HEK293 (cell line): ENCODE measurements around the gene GANAB.

Experiments used
- CTCF ChIA-PET: fragments of 350-600 bp; formaldehyde crosslinking; extraction: SDS; loops from one replicate; lab custom pipeline; 2021; ENCODE audit warnings: antibody characterized with exemption; lab: Yijun Ruan, JAX
- POLR2A ChIA-PET: fragments of 300-600 bp; formaldehyde crosslinking; extraction: SDS; loops from one replicate; lab custom pipeline; 2020; ENCODE audit warnings: antibody characterized with exemption, inconsistent platforms; lab: Yijun Ruan, JAX
- H3K27ac ChIP-seq: fragments of 200-500 bp; sonication (Bioruptor generic); 2 replicates; pipeline ENCODE4 v1.5.1; 2014; ENCODE audit warnings: low read depth, low read length, control low read depth, inconsistent platforms; ENCODE audit errors: extremely low read depth
- H3K36me3 ChIP-seq, 2 experiments: fragments of 200-500 bp in 1 of 2; sonication (Bioruptor generic) in 1 of 2; 1 replicate in 1 of 2; 2 replicates in 1 of 2; pipeline ENCODE4 v1.5.1; 2014 to 2017; ENCODE audit warnings: inconsistent platforms in 2 of 2, low read length in 2 of 2; ENCODE audit not compliant: control insufficient read depth in 2 of 2, insufficient read depth in 1 of 2
- H3K4me1 ChIP-seq: fragments of 200-500 bp; sonication (Bioruptor generic); 2 replicates; pipeline ENCODE4 v1.5.1; 2014; ENCODE audit warnings: mild to moderate bottlenecking, low read length, inconsistent platforms; ENCODE audit not compliant: control insufficient read depth, insufficient read depth
- H3K4me3 ChIP-seq: 2 replicates; pipeline ENCODE4 v1.5.1; 2011; ENCODE audit warnings: low read depth, mild to moderate bottlenecking, control low read depth, low read length, moderate library complexity
- H3K9me3 ChIP-seq: fragments of 200-500 bp; sonication (Bioruptor generic); 2 replicates; pipeline ENCODE4 v1.5.1; 2014; ENCODE audit warnings: low read depth, low read length, inconsistent platforms; ENCODE audit not compliant: control insufficient read depth, insufficient read depth
- EGR2 ChIP-seq: fragments of 450-650 bp; formaldehyde crosslinking; IDR thresholded peaks from 2 replicates; pipeline ENCODE4 v1.5.1; 2016; ENCODE audit warnings: low read depth, missing biosample characterization, missing genetic modification characterization
- GLI2 ChIP-seq: fragments of 450-650 bp; formaldehyde crosslinking; IDR thresholded peaks from 2 replicates; pipeline ENCODE4; 2017; ENCODE audit warnings: missing biosample characterization, missing genetic modification characterization, low read depth, borderline replicate concordance
- GLIS1 ChIP-seq: fragments of 450-650 bp; formaldehyde crosslinking; IDR thresholded peaks from 2 replicates; pipeline ENCODE4 v1.5.1; 2016; ENCODE audit warnings: missing biosample characterization, missing genetic modification characterization
- GLIS2 ChIP-seq: fragments of 450-650 bp; formaldehyde crosslinking; IDR thresholded peaks from 2 replicates; pipeline ENCODE4 v1.5.1; 2016; ENCODE audit warnings: missing biosample characterization, missing genetic modification characterization
- INSM2 ChIP-seq: fragments of 450-650 bp; formaldehyde crosslinking; IDR thresholded peaks from 2 replicates; pipeline ENCODE4 v1.5.1; 2016; ENCODE audit warnings: missing biosample characterization, missing genetic modification characterization
- KLF17 ChIP-seq: fragments of 450-650 bp; formaldehyde crosslinking; IDR thresholded peaks from 2 replicates; pipeline ENCODE4 v1.5.1; 2016; ENCODE audit warnings: missing biosample characterization, missing genetic modification characterization
- PATZ1 ChIP-seq: fragments of 450-650 bp; formaldehyde crosslinking; IDR thresholded peaks from 2 replicates; pipeline ENCODE4 v1.5.1; 2016; ENCODE audit warnings: missing biosample characterization, missing genetic modification characterization
- REPIN1 ChIP-seq: fragments of 450-650 bp; formaldehyde crosslinking; IDR thresholded peaks from 2 replicates; pipeline ENCODE4 v1.5.1; 2017; ENCODE audit warnings: missing biosample characterization, missing genetic modification characterization, low read depth
- SP3 ChIP-seq: fragments of 450-650 bp; formaldehyde crosslinking; IDR thresholded peaks from 2 replicates; pipeline ENCODE4 v1.5.1; 2016; ENCODE audit warnings: missing biosample characterization, missing genetic modification characterization
- ZIC2 ChIP-seq: fragments of 450-650 bp; formaldehyde crosslinking; IDR thresholded peaks from 2 replicates; pipeline ENCODE4 v1.5.1; 2016; ENCODE audit warnings: missing biosample characterization, missing genetic modification characterization
- ZNF10 ChIP-seq: fragments of 450-650 bp; formaldehyde crosslinking; IDR thresholded peaks from 2 replicates; pipeline ENCODE4 v1.5.1; 2017; ENCODE audit warnings: missing biosample characterization, missing genetic modification characterization
- ZNF19 ChIP-seq: fragments of 450-650 bp; formaldehyde crosslinking; IDR thresholded peaks from 2 replicates; pipeline ENCODE4; 2016; ENCODE audit warnings: missing biosample characterization, missing genetic modification characterization, low read depth
- ZNF302 ChIP-seq: fragments of 450-650 bp; formaldehyde crosslinking; IDR thresholded peaks from 2 replicates; pipeline ENCODE4 v1.5.1; 2016; ENCODE audit warnings: missing biosample characterization, missing genetic modification characterization, low read depth
- ZNF341 ChIP-seq: fragments of 450-650 bp; formaldehyde crosslinking; IDR thresholded peaks from 2 replicates; pipeline ENCODE4; 2016; ENCODE audit warnings: low read depth, missing biosample characterization, missing genetic modification characterization
- ZNF354C ChIP-seq: fragments of 450-650 bp; formaldehyde crosslinking; IDR thresholded peaks from 2 replicates; pipeline ENCODE4 v1.5.1; 2016; ENCODE audit warnings: missing biosample characterization, missing genetic modification characterization, low read depth, borderline replicate concordance
- ZNF398 ChIP-seq: fragments of 450-650 bp; formaldehyde crosslinking; IDR thresholded peaks from 2 replicates; pipeline ENCODE4 v1.5.1; 2017; ENCODE audit warnings: missing biosample characterization, missing genetic modification characterization
- ZNF510 ChIP-seq: fragments of 450-650 bp; formaldehyde crosslinking; IDR thresholded peaks from 2 replicates; pipeline ENCODE4 v1.5.1; 2018; ENCODE audit warnings: mild to moderate bottlenecking, missing genetic modification characterization, missing biosample characterization; ENCODE audit not compliant: insufficient replicate concordance
- ZNF514 ChIP-seq: fragments of 450-650 bp; formaldehyde crosslinking; IDR thresholded peaks from 2 replicates; pipeline ENCODE4 v1.5.1; 2016; ENCODE audit warnings: missing biosample characterization, missing genetic modification characterization
- ZNF600 ChIP-seq: fragments of 450-650 bp; formaldehyde crosslinking; IDR thresholded peaks from 2 replicates; pipeline ENCODE4 v1.5.1; 2016; ENCODE audit warnings: missing biosample characterization, missing genetic modification characterization
- ZNF692 ChIP-seq: fragments of 450-650 bp; formaldehyde crosslinking; IDR thresholded peaks from 2 replicates; pipeline ENCODE4 v1.5.1; 2016; ENCODE audit warnings: missing biosample characterization, missing genetic modification characterization
- ZNF830 ChIP-seq: fragments of 450-650 bp; IDR thresholded peaks from 2 replicates; pipeline ENCODE4 v1.5.0; 2018; ENCODE audit warnings: missing biosample characterization, missing genetic modification characterization, low read depth, mild to moderate bottlenecking, moderate library complexity

The GANAB gene

GRCh38 chr11:62615521-62615920, 30.9 kb downstream of the GANAB start (continued):
- no peak for TF ChIP-seq ZNF514 (tag by site-specific recombination)
- TF ChIP-seq INSM2 (tag by site-specific recombination), result no peak
- TF ChIP-seq ZNF510 (tag by site-specific recombination), result no peak

- CTCF ChIA-PET, result no interaction called here
- H3K27ac ChIP-seq, result 0 out of 2 replicates have a peak overlapping the region, but pooled peaks have one; percentile 2
- H3K4me3 ChIP-seq, result no peak overlapping the region
- H3K4me1 ChIP-seq, result no peaks in the 10 kb centered on the region
- POLR2A ChIA-PET, result no interaction called here
- no peaks in the 10 kb centered on the region for H3K9me3 ChIP-seq
- peaks cover 0 to 43% of the 10 kb centered on the region in 2 experiments; a peak in 2 of 3 replicates for H3K36me3 ChIP-seq
- no peak for TF ChIP-seq REPIN1 (tag by site-specific recombination)
- TF ChIP-seq GLIS2, result peak; percentile 49; the same call in 1 of the 2 replicates
- TF ChIP-seq PATZ1 (tag by site-specific recombination), result peak; percentile 30; the same call in 1 of the 2 replicates
- TF ChIP-seq ZNF302 (tag by site-specific recombination), result no peak
- TF ChIP-seq GLI2, result no peak
- no peak for TF ChIP-seq GLIS1 (tag by site-specific recombination)
- no peak for TF ChIP-seq ZNF354C
- no peak for TF ChIP-seq ZNF398
- no peak for TF ChIP-seq ZNF19 (tag by site-specific recombination)
- 0 out of 2 replicates have a peak, but pooled peaks have one; percentile 24 for TF ChIP-seq KLF17 (tag by site-specific recombination)
- TF ChIP-seq EGR2 (tag by site-specific recombination), result peak; percentile 31; the same call in 1 of the 2 replicates
- no peak for TF ChIP-seq ZNF10 (tag by site-specific recombination)
- TF ChIP-seq ZNF600 (tag by site-specific recombination), result peak; percentile 47; the same call in 1 of the 2 replicates
- no peak for TF ChIP-seq ZNF341 (tag by site-specific recombination)
- TF ChIP-seq SP3 (tag by site-specific recombination), result peak; percentile 38
- no peak for TF ChIP-seq ZNF830 (tag by site-specific recombination)
- TF ChIP-seq ZNF692, result no peak
- TF ChIP-seq ZIC2 (tag by site-specific recombination), result no peak
Observed at GRCh38 chr11:62614275-62614674, 32.1 kb downstream of the GANAB start.
